Measurements from ENCODE around the gene KIFC1.
"Not testable (repeated sequence)": the region's sequence is repeated elsewhere in the genome, so short reads cannot be mapped to it uniquely, and the experiment has no call there.

The KIFC1 gene

GRCh38 chr6:33375143-33375671, 16.4 kb upstream of the KIFC1 start:
- TF ChIP-seq CTCF (IDR thresholded peaks at IDR 0.05): no peak
- DNase-seq (ENCODE audit: low spot score): peak; percentile 79
- Histone ChIP-seq H3K27ac (peak overlapping the region; percentile 52 to 83), H3K4me3 (peak overlapping the region; percentile 13)

DNA sequence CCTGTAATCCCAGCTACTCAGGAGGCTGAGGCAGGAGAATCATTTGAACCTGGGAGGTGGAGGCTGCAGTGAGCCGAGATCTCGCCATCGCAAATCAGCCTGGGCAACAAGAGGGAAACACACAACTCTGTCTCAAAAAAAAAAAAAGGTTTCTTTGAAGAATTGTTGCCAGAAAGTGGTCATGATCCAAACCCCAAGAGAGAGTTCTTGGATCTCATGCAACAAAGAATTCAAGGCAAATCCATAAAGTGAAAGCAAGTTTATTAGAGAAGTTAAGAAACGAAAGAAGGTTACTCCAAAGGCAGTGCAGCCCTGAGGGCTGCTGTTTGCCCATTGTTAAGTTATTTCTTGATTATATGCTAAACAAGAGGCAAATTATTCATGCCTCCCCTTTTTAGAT, 14.5 kb upstream of the KIFC1 start:
- no peak for TF ChIP-seq CTCF (IDR thresholded peaks at IDR 0.05)
- no peak overlapping the region for H3K27ac ChIP-seq
- no peak overlapping the region for H3K4me3 ChIP-seq
- no peak for DNase-seq (ENCODE audit: low spot score)

GRCh38 chr6:33379184-33379583, 12.4 kb upstream of the KIFC1 start:
- DNase-seq (ENCODE audit: low spot score); H3K27ac ChIP-seq; H3K4me3 ChIP-seq: not testable (repeated sequence)

DNA sequence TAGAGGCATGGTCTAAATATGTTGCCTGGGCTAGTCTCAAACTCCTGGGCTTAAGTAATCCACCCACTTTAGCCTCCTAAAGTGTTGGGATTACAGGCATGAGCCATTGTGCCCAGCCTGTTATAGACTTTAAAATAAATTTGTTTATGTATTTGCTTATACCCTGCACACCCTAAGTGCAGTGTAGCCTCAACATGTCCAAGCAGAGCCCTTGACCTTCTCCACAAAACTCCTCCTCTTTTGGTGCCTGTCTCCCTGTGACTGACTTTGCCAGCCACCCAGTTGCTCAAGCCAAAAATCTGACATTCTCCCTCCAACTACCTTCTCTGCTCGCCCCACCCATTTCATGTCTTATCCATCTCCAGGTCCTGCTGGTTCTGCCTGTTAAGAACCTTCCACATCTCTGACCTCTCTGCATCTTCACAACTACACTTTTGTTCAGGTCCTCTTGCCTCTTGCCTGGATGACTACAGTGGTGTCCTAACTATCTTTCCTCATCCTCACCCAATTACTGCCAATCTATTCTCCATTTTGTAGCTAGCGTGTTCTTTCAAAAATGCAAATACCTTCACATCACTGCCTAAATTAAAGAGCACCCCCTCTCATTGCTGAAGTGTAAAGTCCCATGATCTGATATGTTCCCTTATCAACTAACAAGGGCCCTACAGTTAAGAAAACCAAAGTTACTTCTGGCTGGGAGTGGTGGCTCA, 11.2 kb upstream of the KIFC1 start:
- Histone ChIP-seq H3K4me3 (no peak overlapping the region), H3K27ac (no peak overlapping the region)
- no peak for DNase-seq (ENCODE audit: low spot score)
- TF ChIP-seq CTCF (IDR thresholded peaks at IDR 0.05): no peak

GRCh38 chr6:33383427-33384185, 8.0 kb upstream of the KIFC1 start:
- Histone ChIP-seq H3K27ac (no peak overlapping the region), H3K4me3 (no peak overlapping the region)
- DNase-seq (ENCODE audit: low spot score): no peak
- TF ChIP-seq CTCF (IDR thresholded peaks at IDR 0.05): no peak

GRCh38 chr6:33384581-33385020, 7.0 kb upstream of the KIFC1 start:
- no peak overlapping the region for H3K4me3 ChIP-seq
- H3K27ac ChIP-seq: no peak overlapping the region
- peak; percentile 19 for TF ChIP-seq CTCF (IDR thresholded peaks at IDR 0.05)
- DNase-seq (ENCODE audit: low spot score): no peak

DNA sequence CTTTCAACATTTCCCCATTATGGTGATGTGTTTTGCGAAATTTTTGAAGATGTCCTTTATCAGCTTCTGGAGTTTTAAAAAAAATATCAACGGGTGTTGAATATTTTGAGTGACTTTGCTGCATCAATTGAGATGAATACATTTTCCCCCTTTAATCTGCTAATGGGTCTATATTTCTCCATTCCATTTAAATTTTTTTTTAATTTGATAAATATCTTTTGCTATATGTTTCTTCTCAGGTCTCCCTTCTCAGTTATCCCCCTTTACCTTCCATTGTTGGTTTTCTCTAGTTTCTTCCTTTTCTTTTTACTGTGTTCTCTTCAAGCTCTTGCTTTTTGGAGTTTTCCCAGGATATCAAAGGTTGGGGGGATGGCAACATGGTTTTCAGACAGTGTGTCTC, 1.4 kb upstream of the KIFC1 start:
- Histone ChIP-seq H3K4me3 (no peak overlapping the region), H3K27ac (no peak overlapping the region)
- DNase-seq (ENCODE audit: low spot score): no peak
- no peak for TF ChIP-seq CTCF (IDR thresholded peaks at IDR 0.05)
